K562 (cell line): ENCODE measurements around the gene ATP2A1.

Source experiments
- BMI1 ChIP-seq: fragments of 150-350 bp; IDR thresholded peaks from 2 replicates; pipeline ENCODE4 v1.6.1; 2014; ENCODE audit warnings: low read length
- CBX8 ChIP-seq: fragments of 200-600 bp; sonication (generic); IDR thresholded peaks from 2 replicates; pipeline ENCODE4 v1.6.1; 2012; ENCODE audit warnings: borderline replicate concordance, mixed run types, low read depth, mild to moderate bottlenecking, moderate library complexity, mixed read lengths, low read length, control low read depth, inconsistent platforms; ENCODE audit not compliant: poor library complexity, severe bottlenecking; ENCODE audit errors: extremely low read depth
- ILF3 ChIP-seq: fragments of 450-650 bp; IDR thresholded peaks from 2 replicates; pipeline ENCODE4 v1.6.1; 2018; ENCODE audit warnings: antibody characterized with exemption, mild to moderate bottlenecking, moderate library complexity, borderline replicate concordance
- KLF10 ChIP-seq: fragments of 250-450 bp; sonication (Bioruptor Pico); IDR thresholded peaks from 2 replicates; pipeline ENCODE4 v1.6.1; 2021; ENCODE audit warnings: matching md5 sums
- MCM7 ChIP-seq, 2 experiments: fragments of 450-650 bp; IDR thresholded peaks; 2 replicates each; pipeline ENCODE4 v1.6.1; 2016 to 2018
- NFRKB ChIP-seq: fragments of 450-650 bp; IDR thresholded peaks from 2 replicates; pipeline ENCODE4 v1.6.1; 2016; ENCODE audit warnings: low read depth
- SMARCC2 ChIP-seq: fragments of 450-650 bp; IDR thresholded peaks from 2 replicates; pipeline ENCODE4 v1.6.1; 2017; ENCODE audit warnings: antibody characterized with exemption, moderate library complexity, mild to moderate bottlenecking, low read depth
- ZFP30 ChIP-seq: fragments of 250-450 bp; sonication (Bioruptor Pico); IDR thresholded peaks from 2 replicates; pipeline ENCODE4 v1.8.0; 2022; ENCODE audit warnings: moderate library complexity, mild to moderate bottlenecking, inconsistent platforms, borderline replicate concordance
- ZNF431 ChIP-seq: sonication (generic); formaldehyde crosslinking; IDR thresholded peaks from 2 replicates; pipeline ENCODE4 v1.8.0; 2022; ENCODE audit warnings: mild to moderate bottlenecking, missing genetic modification reagents
- ZNF766 ChIP-seq: fragments of 200-800 bp; sonication (Bioruptor generic); conservative IDR thresholded peaks from 2 replicates; pipeline ENCODE4 v1.6.1; 2016; ENCODE audit warnings: missing genetic modification characterization, missing compliant biosample characterization
- ZNF780A ChIP-seq: fragments of 250-450 bp; sonication (Bioruptor Pico); IDR thresholded peaks from 2 replicates; pipeline ENCODE4 v1.5.0; 2021; ENCODE audit warnings: mild to moderate bottlenecking
- TF ChIP-seq, protein P1 (sequence below), 2 experiments: fragments of 450-650 bp; IDR thresholded peaks; 2 replicates each; pipeline ENCODE4 v1.6.1; 2016
- TF ChIP-seq, protein P2 (sequence below): IDR thresholded peaks from 2 replicates; pipeline ENCODE4 v1.6.1; 2011; ENCODE audit not compliant: insufficient read length; ENCODE audit errors: extremely low read depth

DNA sequence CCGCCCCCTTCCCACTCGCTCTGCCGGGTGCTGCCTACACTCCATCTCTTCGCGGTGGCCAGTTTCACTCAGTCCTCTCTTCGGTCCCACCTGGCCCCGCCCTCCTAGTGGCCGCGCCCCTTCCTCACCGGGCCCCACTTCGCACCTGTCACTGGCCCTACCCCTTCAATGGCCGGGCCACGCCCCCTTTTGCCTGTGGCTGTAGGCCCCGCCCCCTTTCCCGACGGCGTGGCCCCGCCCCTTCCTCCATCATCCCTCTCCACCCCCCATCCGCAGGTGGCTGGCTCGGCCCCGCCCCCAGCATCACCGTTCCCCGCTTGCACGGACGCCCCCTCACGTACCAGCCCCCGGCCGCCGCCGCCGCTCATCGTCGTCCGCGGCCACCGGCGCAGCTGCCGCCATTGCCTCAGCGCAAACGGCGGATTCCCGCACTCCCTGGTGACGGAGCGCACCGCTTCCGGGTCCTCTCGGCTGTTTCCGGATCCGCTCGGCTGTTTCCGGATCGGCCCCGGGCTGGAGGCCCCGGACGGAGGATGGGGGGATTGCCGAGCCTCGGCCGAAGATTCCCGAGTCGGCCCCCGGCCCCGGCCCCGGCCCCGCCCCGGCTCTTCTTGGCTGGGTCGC is 46.6 kb downstream of the ATP2A1 start, which contains the start of gene RABEP2:
- TF ChIP-seq BMI1 (no peak), CBX8 (no peak), SMARCC2 (no peak), ZNF431 (CRISPR knock-in tag) (no peak), MCM7 (IDR thresholded peaks at IDR 0.05) (no peak), KLF10 (no peak), ILF3 (no peak), ZNF766 (CRISPR knock-in tag) (no peak), NFRKB (no peak), ZFP30 (no peak), ZNF780A (CRISPR knock-in tag) (no peak)
- TF ChIP-seq, protein P1, sequence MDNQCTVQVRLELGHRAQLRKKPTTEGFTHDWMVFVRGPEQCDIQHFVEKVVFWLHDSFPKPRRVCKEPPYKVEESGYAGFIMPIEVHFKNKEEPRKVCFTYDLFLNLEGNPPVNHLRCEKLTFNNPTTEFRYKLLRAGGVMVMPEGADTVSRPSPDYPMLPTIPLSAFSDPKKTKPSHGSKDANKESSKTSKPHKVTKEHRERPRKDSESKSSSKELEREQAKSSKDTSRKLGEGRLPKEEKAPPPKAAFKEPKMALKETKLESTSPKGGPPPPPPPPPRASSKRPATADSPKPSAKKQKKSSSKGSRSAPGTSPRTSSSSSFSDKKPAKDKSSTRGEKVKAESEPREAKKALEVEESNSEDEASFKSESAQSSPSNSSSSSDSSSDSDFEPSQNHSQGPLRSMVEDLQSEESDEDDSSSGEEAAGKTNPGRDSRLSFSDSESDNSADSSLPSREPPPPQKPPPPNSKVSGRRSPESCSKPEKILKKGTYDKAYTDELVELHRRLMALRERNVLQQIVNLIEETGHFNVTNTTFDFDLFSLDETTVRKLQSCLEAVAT (IDR thresholded peaks at IDR 0.05), result no peak
- TF ChIP-seq, protein P2, sequence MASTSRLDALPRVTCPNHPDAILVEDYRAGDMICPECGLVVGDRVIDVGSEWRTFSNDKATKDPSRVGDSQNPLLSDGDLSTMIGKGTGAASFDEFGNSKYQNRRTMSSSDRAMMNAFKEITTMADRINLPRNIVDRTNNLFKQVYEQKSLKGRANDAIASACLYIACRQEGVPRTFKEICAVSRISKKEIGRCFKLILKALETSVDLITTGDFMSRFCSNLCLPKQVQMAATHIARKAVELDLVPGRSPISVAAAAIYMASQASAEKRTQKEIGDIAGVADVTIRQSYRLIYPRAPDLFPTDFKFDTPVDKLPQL, result no peak
